Measurements from ENCODE around the gene IMPDH1. TPM values are rescaled to one million over a fixed set of nuclear protein-coding genes. Genes with fewer than 3 reads are reported as not detected.

Gene IMPDH1
- total and polyA plus RNA-seq, 4 donors: 25.9 to 136 (median 61.9) TPM

DNA sequence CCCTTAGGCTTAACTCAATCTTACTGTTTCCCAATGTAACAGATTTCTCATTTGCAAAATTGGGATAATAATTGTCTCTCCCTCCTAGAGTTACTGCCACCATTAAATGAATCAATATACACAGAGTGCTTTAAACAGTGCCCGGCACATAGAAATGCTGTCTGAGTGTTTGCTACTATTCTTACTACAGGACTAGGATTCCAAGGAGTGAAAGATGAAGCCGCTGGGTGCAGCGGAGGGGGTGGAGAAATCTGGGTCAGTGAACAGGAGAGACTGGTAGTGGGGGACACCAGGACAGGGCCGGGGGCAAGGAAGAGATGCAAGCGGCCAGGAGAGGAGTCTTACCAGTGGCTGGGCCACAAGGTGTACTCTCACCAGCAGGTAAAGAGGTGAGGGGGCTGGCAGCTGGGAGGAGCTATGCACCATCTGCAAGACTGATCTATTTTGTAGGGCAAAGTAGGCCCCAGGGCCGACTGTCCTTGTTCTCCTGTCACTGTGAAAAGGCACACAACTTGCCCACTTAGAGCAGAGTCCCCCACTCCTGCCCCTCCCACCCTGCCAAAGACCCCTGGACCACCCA, 29.8 kb downstream of the IMPDH1 start:
- 90 to 92% methylated on average over 6 of the region's 6 CpGs for WGBS, 2 donors
- no peak for ATAC-seq (ENCODE audit: insufficient read depth, low FRiP score)

GRCh38 chr7:128378637-128379036, 31.1 kb downstream of the IMPDH1 start:
- Histone ChIP-seq H3K4me1 (ENCODE audit: control insufficient read depth in 5 of 5, insufficient read depth in 5 of 5, low read length in 5 of 5) (peaks cover 0 to 7% (median 0%) of the 10 kb centered on the region in 5 donors), H3K4me3 (no peak overlapping the region), H3K27ac (ENCODE audit: low read depth in 1 of 2, low read length in 1 of 2) (no peak overlapping the region), H3K36me3 (ENCODE audit: control insufficient read depth in 4 of 4, insufficient read depth in 4 of 4, low read length in 4 of 4) (no peaks in the 10 kb centered on the region), H3K27me3 (ENCODE audit: control insufficient read depth in 3 of 3, insufficient read depth in 3 of 3, low read length in 2 of 3) (no peaks in the 10 kb centered on the region), H3K9ac (ENCODE audit: insufficient read depth in 1 of 2, low read length in 2 of 2) (no peak overlapping the region), H3K9me3 (ENCODE audit: control insufficient read depth in 4 of 4, insufficient read depth in 3 of 4, low read length in 3 of 4) (no peaks in the 10 kb centered on the region)
- WGBS, 2 donors: 38 to 42% methylated on average over 2 of the region's 2 CpGs
- DNase-seq (no peak), ATAC-seq (ENCODE audit: insufficient read depth, low FRiP score) (no peak)
- TF ChIP-seq CTCF (IDR thresholded peaks at IDR 0.05; ENCODE audit: control extremely low read depth, extremely low read depth): no peak

More for the DNA sequence above, 29.8 kb downstream of the IMPDH1 start:
- H3K27me3 ChIP-seq (ENCODE audit: control insufficient read depth in 3 of 3, insufficient read depth in 3 of 3, low read length in 2 of 3): no peaks in the 10 kb centered on the region
- no peak overlapping the region for H3K9ac ChIP-seq (ENCODE audit: insufficient read depth in 1 of 2, low read length in 2 of 2)
- no peak overlapping the region for H3K27ac ChIP-seq (ENCODE audit: low read depth in 1 of 2, low read length in 1 of 2)
- no peaks in the 10 kb centered on the region for H3K9me3 ChIP-seq (ENCODE audit: control insufficient read depth in 4 of 4, insufficient read depth in 3 of 4, low read length in 3 of 4)
- no peak for TF ChIP-seq CTCF (IDR thresholded peaks at IDR 0.05; ENCODE audit: control extremely low read depth, extremely low read depth)
- H3K4me1 ChIP-seq (ENCODE audit: control insufficient read depth in 5 of 5, insufficient read depth in 5 of 5, low read length in 5 of 5): peaks cover 0 to 7% (median 0%) of the 10 kb centered on the region in 5 donors
- no peaks in the 10 kb centered on the region for H3K36me3 ChIP-seq (ENCODE audit: control insufficient read depth in 4 of 4, insufficient read depth in 4 of 4, low read length in 4 of 4)
- DNase-seq: no peak
- H3K4me3 ChIP-seq: no peak overlapping the region

GRCh38 chr7:128376077-128376476, 33.7 kb downstream of the IMPDH1 start:
- ATAC-seq (ENCODE audit: insufficient read depth, low FRiP score): no peak
- DNase-seq: no peak
- TF ChIP-seq CTCF (IDR thresholded peaks at IDR 0.05; ENCODE audit: control extremely low read depth, extremely low read depth): no peak
- no peaks in the 10 kb centered on the region for H3K27me3 ChIP-seq (ENCODE audit: control insufficient read depth in 3 of 3, insufficient read depth in 3 of 3, low read length in 2 of 3)
- no peak overlapping the region for H3K27ac ChIP-seq (ENCODE audit: low read depth in 1 of 2, low read length in 1 of 2)
- no peaks in the 10 kb centered on the region for H3K9me3 ChIP-seq (ENCODE audit: control insufficient read depth in 4 of 4, insufficient read depth in 3 of 4, low read length in 3 of 4)
- H3K9ac ChIP-seq (ENCODE audit: insufficient read depth in 1 of 2, low read length in 2 of 2): no peak overlapping the region
- H3K4me3 ChIP-seq: no peak overlapping the region
- 96 to 99% methylated on average over 3 of the region's 3 CpGs for WGBS, 2 donors
- peaks cover 0 to 7% (median 0%) of the 10 kb centered on the region in 5 donors for H3K4me1 ChIP-seq (ENCODE audit: control insufficient read depth in 5 of 5, insufficient read depth in 5 of 5, low read length in 5 of 5)
- no peaks in the 10 kb centered on the region for H3K36me3 ChIP-seq (ENCODE audit: control insufficient read depth in 4 of 4, insufficient read depth in 4 of 4, low read length in 4 of 4)

DNA sequence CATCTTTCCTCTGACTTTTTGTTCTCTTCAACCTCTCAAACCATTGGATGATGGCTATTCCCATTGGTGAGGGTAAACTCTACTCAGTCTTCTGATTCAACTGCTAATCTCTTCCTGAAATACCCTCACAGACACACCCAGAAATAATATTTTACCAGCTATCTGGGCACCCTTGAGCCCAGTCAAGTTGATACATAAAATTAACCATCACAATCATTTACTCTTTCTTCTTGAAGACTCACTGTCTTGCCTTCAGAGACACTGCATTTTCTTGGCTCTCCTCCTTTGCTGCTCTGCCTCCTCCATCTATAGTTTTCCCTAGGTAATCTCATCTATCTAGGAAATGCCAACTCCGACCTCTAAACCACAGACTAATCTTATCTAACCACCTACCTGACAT, 35.7 kb downstream of the IMPDH1 start:
- DNase-seq: no peak
- no peak overlapping the region for H3K4me3 ChIP-seq
- no peak for ATAC-seq (ENCODE audit: insufficient read depth, low FRiP score)
- TF ChIP-seq CTCF (IDR thresholded peaks at IDR 0.05; ENCODE audit: control extremely low read depth, extremely low read depth): no peak
- no peaks in the 10 kb centered on the region for H3K36me3 ChIP-seq (ENCODE audit: control insufficient read depth in 4 of 4, insufficient read depth in 4 of 4, low read length in 4 of 4)
- H3K9ac ChIP-seq (ENCODE audit: insufficient read depth in 1 of 2, low read length in 2 of 2): no peak overlapping the region
- no peaks in the 10 kb centered on the region for H3K4me1 ChIP-seq (ENCODE audit: control insufficient read depth in 5 of 5, insufficient read depth in 5 of 5, low read length in 5 of 5)
- WGBS, 2 donors: 60 to 92% methylated on average over 1 of the region's 1 CpG
- no peaks in the 10 kb centered on the region for H3K27me3 ChIP-seq (ENCODE audit: control insufficient read depth in 3 of 3, insufficient read depth in 3 of 3, low read length in 2 of 3)
- H3K9me3 ChIP-seq (ENCODE audit: control insufficient read depth in 4 of 4, insufficient read depth in 3 of 4, low read length in 3 of 4): no peaks in the 10 kb centered on the region
- no peak overlapping the region for H3K27ac ChIP-seq (ENCODE audit: low read depth in 1 of 2, low read length in 1 of 2)
